T-helper 1 cell treated with Interleukin-12 subunit alpha and Interleukin-12 subunit beta and Interleukin-4 antibody, amounts not matched to agents 30 μg/mL and 1 μg/mL, for 36 hours (primary cell): ENCODE measurements around the gene ROBO3.

ENCODE experiments used
- H3K27ac Mint-ChIP-seq: one replicate; pipeline ENCODE4 v1.8.0; 2021; ENCODE audit warnings: mild to moderate bottlenecking, mixed read lengths
- H3K27me3 Mint-ChIP-seq: one replicate; pipeline ENCODE4 v1.8.0; 2021; ENCODE audit warnings: low read depth, mixed read lengths
- H3K36me3 Mint-ChIP-seq: one replicate; pipeline ENCODE4 v1.8.0; 2021; ENCODE audit warnings: low read depth, mixed read lengths
- H3K4me1 Mint-ChIP-seq: one replicate; pipeline ENCODE4 v1.8.0; 2021; ENCODE audit warnings: low read depth, mixed read lengths
- H3K4me3 Mint-ChIP-seq: one replicate; pipeline ENCODE4 v1.8.0; 2021; ENCODE audit warnings: mild to moderate bottlenecking, moderate library complexity, mixed read lengths
- H3K9me3 Mint-ChIP-seq: one replicate; pipeline ENCODE4 v1.8.0; 2021; ENCODE audit warnings: mixed read lengths

Gene ROBO3

DNA sequence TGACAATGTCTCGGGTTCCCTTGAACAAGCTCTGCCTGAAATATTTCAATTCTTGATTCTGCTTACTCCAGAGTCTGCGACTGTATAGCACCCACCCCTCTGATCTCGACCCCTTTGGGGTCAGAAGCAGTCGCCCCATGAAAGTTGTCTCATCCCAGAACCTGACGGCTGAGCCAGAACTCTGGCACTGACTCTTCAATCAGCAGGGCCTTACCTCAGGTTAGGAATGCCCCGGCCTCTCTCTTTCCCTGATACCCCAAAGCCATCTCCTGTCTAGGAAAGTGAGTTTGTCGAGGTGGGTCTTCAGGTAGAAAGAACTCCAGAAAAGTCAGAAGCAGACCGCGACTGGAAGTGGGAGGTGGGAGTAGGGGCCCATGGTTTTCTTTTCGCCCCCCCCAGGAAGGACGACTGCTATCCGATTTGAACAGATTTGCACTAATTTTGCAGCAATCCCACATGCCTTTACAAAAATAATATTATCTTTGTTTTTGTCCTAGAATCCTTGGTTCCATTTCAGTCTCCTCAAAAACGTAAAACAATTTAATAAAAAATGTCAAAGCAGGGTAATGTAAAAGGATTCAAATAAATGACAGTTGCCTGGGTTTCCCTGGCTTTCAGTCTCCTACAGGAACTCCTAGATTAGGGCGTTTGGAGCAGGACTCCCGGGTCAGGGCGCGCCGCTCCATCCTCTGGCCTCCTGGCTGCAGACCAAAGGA is 898 bp upstream of the ROBO3 start:
- H3K27me3 Mint-ChIP-seq: peaks cover 96% of the 10 kb centered on the region
- H3K9me3 Mint-ChIP-seq: no peaks in the 10 kb centered on the region
- no peak overlapping the region for H3K27ac Mint-ChIP-seq
- H3K4me3 Mint-ChIP-seq: no peak overlapping the region
- H3K4me1 Mint-ChIP-seq: peaks cover 4% of the 10 kb centered on the region
- H3K36me3 Mint-ChIP-seq: no peaks in the 10 kb centered on the region

DNA sequence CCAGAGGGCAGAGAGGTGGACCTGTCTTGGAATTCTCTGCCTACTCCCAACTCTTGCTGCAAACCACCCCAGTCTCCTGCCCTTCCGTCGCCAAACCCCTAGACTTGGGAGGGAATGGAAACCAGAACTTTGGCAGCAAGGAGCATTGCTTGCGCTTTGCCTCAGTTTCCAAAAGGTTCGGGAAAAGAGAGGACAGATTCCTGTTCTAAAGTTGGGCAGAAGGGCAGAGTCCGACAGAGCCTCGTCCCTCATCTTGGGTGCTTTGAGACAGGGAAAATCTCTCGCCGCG is 396 bp upstream of the ROBO3 start:
- Mint-ChIP-seq H3K4me1 (peaks cover 6% of the 10 kb centered on the region), H3K27ac (no peak overlapping the region), H3K4me3 (no peak overlapping the region), H3K27me3 (peaks cover 96% of the 10 kb centered on the region), H3K36me3 (peaks cover 1% of the 10 kb centered on the region), H3K9me3 (no peaks in the 10 kb centered on the region)

DNA sequence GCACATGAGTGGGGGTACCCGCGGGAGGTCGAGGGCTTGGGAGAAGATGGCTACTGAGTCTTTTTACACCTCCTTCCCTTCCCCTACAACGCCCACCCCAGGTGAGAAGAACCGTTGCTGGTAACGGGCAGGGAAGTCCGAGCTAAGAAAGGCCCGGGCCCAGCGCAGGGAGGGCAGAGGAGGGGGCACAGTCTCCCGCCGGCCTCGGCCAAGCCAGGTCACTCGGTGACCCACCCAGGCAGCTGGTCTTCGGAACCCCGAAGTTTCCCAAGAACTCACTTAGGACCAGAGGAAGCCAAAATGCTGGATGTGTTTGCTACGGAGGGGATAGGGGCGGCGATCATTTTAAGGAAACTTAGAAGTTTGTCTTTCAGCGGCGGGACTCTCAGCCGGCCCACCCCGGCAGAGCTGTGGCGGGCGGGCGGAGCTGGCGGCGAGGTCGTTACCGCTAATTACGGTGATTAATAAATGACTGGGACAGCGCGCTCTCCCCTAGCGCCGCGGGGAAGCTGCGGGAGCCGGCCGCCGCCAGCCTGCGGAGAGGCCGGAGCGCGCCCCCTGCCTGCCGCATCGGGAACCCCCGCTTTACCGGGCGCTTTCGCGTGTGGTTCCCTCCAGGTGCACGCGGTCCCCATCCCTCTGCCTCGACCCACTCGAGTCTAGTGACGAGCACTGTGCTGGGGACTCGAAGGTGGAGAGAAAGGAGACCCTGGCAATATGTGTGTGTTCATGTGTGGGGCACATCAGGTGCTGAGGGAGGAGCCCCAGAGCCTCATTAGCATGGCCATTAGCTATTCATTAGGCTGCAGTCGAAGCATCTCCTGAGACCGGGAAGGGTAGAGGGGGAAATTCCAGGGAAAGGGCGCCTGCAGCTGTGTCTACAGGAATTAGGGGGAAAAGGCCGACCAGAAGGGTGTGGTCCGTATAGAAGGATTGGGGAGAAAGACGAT is 945 bp downstream of the ROBO3 start:
- Mint-ChIP-seq H3K4me3 (no peak overlapping the region), H3K27me3 (peaks cover 94% of the 10 kb centered on the region), H3K9me3 (no peaks in the 10 kb centered on the region), H3K27ac (no peak overlapping the region), H3K36me3 (peaks cover 1% of the 10 kb centered on the region), H3K4me1 (peaks cover 6% of the 10 kb centered on the region)

DNA sequence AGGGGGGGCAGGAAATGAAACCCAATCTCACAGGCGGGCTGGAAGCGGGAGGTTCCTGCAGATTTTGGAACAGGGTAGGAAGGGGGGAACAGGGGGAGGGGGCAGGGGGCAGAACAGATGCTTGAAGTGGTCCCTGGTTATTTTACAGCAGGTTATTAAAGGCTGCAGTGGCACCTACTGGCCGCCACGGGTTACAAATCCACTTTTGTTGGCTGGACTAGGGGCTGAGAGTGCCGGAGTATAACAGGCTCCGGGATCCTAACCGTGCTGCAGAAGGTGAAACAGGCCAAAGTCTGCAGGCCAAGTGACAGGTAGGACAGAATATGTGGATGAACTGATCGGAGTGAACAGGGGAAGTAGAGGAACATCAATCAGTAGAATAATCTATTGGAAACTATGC is 2.5 kb downstream of the ROBO3 start:
- Mint-ChIP-seq H3K27me3 (peaks cover 94% of the 10 kb centered on the region), H3K4me3 (no peak overlapping the region), H3K27ac (no peak overlapping the region), H3K36me3 (peaks cover 1% of the 10 kb centered on the region), H3K9me3 (no peaks in the 10 kb centered on the region), H3K4me1 (peaks cover 6% of the 10 kb centered on the region)

DNA sequence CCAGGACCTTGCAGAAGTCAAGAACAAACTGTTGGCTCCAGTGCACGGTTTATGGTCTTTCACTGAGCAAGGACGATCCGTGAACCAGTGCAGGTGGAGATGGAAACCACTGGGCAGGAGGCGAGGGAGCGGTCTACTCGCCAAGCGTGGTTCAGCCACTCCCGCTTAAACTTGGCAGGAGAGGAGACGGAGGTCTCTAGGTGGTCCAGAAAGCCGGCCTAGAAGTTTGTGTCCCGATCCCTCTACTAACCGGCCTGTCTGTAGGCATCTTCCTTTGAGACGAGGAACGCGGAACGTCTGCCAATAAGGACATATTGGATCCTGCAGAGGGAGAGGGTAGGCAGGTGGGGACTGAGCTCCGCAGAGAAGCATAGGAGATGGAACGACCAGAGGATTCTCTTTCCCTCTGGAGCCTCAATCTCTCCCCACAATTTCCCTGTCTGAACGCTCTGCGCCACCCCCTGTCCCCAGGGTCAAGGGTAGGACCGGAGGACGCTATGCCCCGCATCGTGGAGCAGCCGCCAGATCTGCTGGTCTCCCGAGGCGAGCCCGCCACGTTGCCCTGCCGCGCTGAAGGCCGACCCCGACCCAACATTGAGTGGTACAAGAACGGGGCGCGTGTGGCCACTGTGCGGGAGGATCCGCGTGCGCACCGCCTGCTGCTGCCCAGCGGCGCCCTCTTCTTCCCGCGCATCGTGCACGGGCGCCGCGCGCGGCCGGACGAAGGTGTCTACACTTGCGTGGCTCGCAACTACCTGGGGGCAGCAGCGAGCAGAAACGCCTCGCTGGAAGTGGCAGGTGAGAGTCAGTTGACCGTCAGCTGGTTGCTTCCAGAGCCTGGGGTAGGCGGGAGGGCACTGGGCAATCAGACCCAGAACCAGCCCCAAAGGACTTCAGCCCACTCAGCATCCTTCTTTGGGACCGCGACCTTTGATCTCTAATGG is 3.4 kb downstream of the ROBO3 start:
- Mint-ChIP-seq H3K27me3 (peaks cover 94% of the 10 kb centered on the region), H3K9me3 (no peaks in the 10 kb centered on the region), H3K4me1 (peaks cover 4% of the 10 kb centered on the region), H3K27ac (no peak overlapping the region), H3K4me3 (no peak overlapping the region), H3K36me3 (peaks cover 1% of the 10 kb centered on the region)

DNA sequence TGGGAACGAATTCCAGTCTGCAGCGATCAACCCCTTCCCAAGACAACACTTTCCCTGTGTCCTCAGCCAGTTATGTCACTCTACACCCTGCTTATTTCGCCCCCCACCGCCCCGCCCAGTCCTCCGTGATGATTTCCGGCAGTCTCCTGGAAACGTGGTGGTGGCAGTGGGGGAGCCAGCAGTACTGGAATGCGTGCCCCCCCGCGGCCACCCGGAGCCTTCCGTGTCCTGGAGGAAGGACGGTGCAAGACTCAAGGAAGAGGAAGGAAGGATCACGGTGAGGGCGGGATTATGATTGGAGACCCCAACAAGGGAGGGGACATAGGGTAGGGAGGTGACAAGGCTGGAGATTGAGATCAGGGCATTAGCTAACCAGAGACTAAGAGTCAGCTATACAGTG is 4.1 kb downstream of the ROBO3 start:
- H3K4me3 Mint-ChIP-seq: no peak overlapping the region
- H3K9me3 Mint-ChIP-seq: no peaks in the 10 kb centered on the region
- H3K36me3 Mint-ChIP-seq: peaks cover 1% of the 10 kb centered on the region
- H3K27me3 Mint-ChIP-seq: peaks cover 93% of the 10 kb centered on the region
- no peak overlapping the region for H3K27ac Mint-ChIP-seq
- peaks cover 4% of the 10 kb centered on the region for H3K4me1 Mint-ChIP-seq

DNA sequence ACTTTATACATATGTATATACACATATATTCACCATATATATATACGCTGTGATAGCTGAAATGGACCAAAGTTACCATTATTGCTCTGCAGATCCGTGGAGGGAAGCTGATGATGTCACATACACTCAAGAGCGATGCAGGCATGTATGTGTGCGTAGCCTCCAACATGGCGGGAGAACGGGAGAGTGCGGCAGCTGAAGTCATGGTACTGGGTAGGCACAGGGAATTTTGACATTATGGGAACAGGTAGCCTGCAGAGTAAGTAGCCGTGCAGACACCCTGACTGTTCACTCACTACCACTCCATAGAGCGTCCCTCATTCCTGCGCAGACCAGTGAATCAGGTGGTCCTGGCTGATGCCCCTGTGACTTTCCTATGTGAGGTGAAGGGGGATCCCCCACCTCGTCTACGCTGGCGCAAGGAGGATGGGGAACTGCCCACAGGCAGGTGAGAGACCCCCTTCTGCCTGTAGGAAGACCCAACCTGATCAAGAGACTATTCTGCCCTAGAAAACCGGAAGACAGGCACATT is 4.7 kb downstream of the ROBO3 start:
- H3K36me3 Mint-ChIP-seq: peaks cover 1% of the 10 kb centered on the region
- H3K27ac Mint-ChIP-seq: no peak overlapping the region
- H3K4me3 Mint-ChIP-seq: no peak overlapping the region
- peaks cover 92% of the 10 kb centered on the region for H3K27me3 Mint-ChIP-seq
- no peaks in the 10 kb centered on the region for H3K9me3 Mint-ChIP-seq
- H3K4me1 Mint-ChIP-seq: peaks cover 4% of the 10 kb centered on the region

DNA sequence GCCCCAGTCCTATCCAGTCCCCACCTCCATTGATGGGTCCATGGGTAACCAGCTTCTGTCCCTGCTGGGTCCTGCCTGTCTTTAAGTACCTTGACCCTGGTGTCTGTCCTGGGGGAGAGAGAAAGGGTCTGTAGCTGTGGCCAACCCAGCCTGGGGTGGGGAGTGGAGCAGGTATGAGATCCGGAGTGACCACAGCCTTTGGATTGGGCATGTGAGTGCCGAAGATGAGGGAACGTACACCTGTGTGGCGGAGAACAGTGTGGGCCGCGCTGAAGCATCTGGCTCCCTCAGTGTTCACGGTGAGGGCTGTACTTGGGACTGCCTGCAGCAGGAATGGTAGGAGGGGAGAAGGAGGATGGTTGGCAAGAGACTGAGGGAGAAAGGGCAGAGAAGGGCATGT is 5.2 kb downstream of the ROBO3 start:
- no peak overlapping the region for H3K27ac Mint-ChIP-seq
- peaks cover 1% of the 10 kb centered on the region for H3K36me3 Mint-ChIP-seq
- H3K4me3 Mint-ChIP-seq: no peak overlapping the region
- H3K4me1 Mint-ChIP-seq: peaks cover 6% of the 10 kb centered on the region
- H3K9me3 Mint-ChIP-seq: no peaks in the 10 kb centered on the region
- peaks cover 95% of the 10 kb centered on the region for H3K27me3 Mint-ChIP-seq

DNA sequence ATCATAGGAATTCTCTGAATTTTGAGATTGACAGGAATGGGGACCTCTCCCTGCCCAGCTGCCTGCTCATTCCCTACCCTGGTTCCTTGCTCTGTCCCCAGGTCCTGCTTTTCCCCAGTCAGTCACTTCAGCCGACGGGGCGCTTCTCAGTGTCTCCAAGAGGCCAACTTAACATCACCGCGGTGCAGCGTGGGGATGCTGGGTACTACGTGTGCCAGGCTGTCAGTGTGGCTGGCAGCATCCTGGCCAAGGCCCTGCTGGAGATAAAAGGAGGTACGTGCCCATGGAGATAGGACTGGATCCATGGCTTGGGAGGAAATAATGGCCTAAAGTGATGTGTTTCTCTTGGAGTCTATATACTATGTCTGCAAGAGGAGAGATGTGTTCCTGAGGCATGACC is 7.0 kb downstream of the ROBO3 start:
- Mint-ChIP-seq H3K9me3 (no peaks in the 10 kb centered on the region), H3K4me3 (no peak overlapping the region), H3K27me3 (peaks cover 81% of the 10 kb centered on the region), H3K27ac (no peak overlapping the region), H3K4me1 (peaks cover 14% of the 10 kb centered on the region), H3K36me3 (peaks cover 1% of the 10 kb centered on the region)

DNA sequence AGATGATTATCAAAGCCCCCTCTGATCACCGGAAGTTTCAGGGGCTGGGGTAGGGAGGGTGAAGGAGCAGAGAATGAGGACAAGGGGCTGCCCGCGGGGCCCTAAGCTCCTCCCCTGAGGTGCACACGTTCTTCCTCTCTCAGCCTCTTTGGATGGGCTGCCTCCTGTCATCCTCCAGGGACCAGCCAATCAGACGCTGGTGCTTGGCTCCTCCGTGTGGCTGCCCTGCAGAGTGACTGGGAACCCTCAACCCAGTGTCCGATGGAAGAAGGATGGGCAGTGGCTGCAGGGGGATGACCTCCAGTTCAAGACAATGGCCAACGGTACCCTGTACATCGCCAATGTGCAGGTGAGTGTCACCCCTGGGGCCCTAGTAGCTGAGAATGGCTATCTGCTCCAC is 7.5 kb downstream of the ROBO3 start:
- Mint-ChIP-seq H3K9me3 (no peaks in the 10 kb centered on the region), H3K27me3 (peaks cover 76% of the 10 kb centered on the region), H3K4me1 (peaks cover 16% of the 10 kb centered on the region), H3K4me3 (no peak overlapping the region), H3K36me3 (peaks cover 1% of the 10 kb centered on the region), H3K27ac (no peak overlapping the region)

DNA sequence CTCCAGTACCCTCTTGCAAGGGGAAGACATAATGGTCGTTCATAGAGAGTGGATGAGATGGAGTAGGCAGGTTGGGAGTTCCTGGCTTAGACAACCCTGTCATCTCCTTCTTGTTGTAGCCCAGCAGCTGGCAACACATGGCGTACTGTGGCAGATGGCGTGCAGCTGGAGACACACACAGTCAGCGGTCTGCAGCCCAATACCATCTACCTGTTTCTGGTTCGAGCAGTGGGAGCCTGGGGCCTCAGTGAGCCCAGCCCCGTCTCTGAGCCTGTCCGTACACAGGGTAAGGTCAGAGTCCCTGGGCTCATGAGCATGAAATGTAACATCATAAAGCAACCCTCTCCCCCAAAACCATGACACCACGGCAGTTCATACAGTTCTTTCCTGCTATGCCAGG is 8.7 kb downstream of the ROBO3 start:
- no peak overlapping the region for H3K4me3 Mint-ChIP-seq
- H3K9me3 Mint-ChIP-seq: no peaks in the 10 kb centered on the region
- peaks cover 16% of the 10 kb centered on the region for H3K4me1 Mint-ChIP-seq
- peaks cover 1% of the 10 kb centered on the region for H3K36me3 Mint-ChIP-seq
- H3K27ac Mint-ChIP-seq: no peak overlapping the region
- H3K27me3 Mint-ChIP-seq: peaks cover 64% of the 10 kb centered on the region

DNA sequence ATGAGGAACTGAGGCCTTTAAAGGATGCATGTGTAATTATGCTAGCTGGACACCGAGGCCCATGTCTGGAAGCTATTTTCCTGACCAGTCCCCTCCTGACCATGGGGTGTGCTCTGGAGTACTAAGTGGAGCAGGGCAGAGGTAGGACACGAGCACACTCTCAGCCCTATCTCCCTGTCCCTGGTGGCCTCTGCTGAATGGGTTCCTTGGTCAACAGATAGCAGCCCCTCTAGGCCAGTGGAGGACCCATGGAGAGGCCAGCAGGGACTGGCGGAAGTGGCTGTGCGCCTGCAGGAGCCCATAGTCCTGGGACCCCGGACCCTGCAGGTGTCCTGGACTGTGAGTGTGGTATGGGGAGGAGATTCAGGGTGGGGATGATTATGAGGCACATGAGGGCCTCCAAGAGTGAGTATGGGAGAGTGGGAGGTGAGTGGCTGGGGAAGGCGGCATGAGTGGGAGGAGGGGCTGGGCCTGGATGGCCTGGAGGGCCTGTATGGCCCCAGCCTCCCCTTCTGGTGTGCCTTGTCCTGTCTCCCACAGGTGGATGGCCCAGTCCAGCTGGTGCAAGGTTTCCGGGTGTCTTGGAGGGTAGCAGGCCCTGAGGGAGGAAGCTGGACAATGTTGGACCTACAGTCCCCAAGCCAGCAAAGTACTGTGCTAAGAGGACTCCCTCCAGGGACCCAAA is 9.5 kb downstream of the ROBO3 start:
- Mint-ChIP-seq H3K9me3 (no peaks in the 10 kb centered on the region), H3K36me3 (no peaks in the 10 kb centered on the region), H3K4me1 (peaks cover 11% of the 10 kb centered on the region), H3K4me3 (peak overlapping the region; percentile 21), H3K27me3 (peaks cover 57% of the 10 kb centered on the region), H3K27ac (no peak overlapping the region)

DNA sequence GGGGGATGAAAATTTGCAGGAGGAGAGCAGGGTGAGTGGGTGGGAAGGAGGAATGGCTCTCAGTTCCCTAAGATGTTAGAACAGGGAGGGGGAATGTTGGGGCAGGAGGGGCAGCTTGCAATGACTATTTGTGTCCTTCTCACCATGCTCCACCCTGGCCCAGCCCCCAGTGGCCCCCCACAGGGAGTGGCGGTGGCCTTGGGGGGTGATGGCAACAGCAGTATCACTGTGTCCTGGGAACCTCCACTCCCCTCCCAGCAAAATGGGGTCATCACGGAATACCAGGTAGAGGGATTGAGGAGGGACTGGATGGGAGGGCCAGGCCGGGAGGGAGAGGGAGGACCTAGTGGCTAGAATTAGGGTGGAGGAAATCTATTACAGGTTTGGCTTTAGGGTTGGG is 10.2 kb downstream of the ROBO3 start:
- H3K4me3 Mint-ChIP-seq: peak overlapping the region; percentile 68
- H3K9me3 Mint-ChIP-seq: no peaks in the 10 kb centered on the region
- peaks cover 50% of the 10 kb centered on the region for H3K27me3 Mint-ChIP-seq
- no peak overlapping the region for H3K27ac Mint-ChIP-seq
- H3K4me1 Mint-ChIP-seq: peaks cover 11% of the 10 kb centered on the region
- no peaks in the 10 kb centered on the region for H3K36me3 Mint-ChIP-seq
